Activated CD8-positive, alpha-beta memory T cell treated with anti-CD3 and anti-CD28 coated beads, Interleukin-2, amount 50 U/mL, for 4 hours (primary cell): ENCODE results near the gene PLIN3.
"Not testable (repeated sequence)": the region's sequence is repeated elsewhere in the genome, so short reads cannot be mapped to it uniquely, and the experiment has no call there.

ENCODE experiments used
- DNase-seq: peaks from one replicate; pipeline ENCODE4 v3.0.0-alpha.2; 2020

The PLIN3 gene

GRCh38 chr19:4805140-4805539 lies 62.3 kb downstream of the PLIN3 start:
- DNase-seq = not testable (repeated sequence)

GRCh38 chr19:4803736-4804695 lies 63.5 kb downstream of the PLIN3 start:
- peak; percentile 69 for DNase-seq

GRCh38 chr19:4802711-4803110 lies 64.8 kb downstream of the PLIN3 start:
- no peak for DNase-seq

GRCh38 chr19:4801085-4801619 lies 66.3 kb downstream of the PLIN3 start:
- no peak for DNase-seq

GRCh38 chr19:4800591-4801081 lies 66.8 kb downstream of the PLIN3 start:
- DNase-seq = no peak

GRCh38 chr19:4795400-4795799 lies 72.1 kb downstream of the PLIN3 start:
- DNase-seq = no peak

GRCh38 chr19:4794971-4795370 lies 72.5 kb downstream of the PLIN3 start:
- no peak for DNase-seq

- not testable (repeated sequence) for DNase-seq
These were observed 74.2 kb downstream of the PLIN3 start for GRCh38 chr19:4793278-4793677.

GRCh38 chr19:4792866-4793195 lies 74.6 kb downstream of the PLIN3 start:
- DNase-seq = not testable (repeated sequence)

- not testable (repeated sequence) for DNase-seq
These were observed 75.2 kb downstream of the PLIN3 start for GRCh38 chr19:4792019-4792865.

- DNase-seq = peak; percentile 96
These were observed 76.1 kb downstream of the PLIN3 start, which contains the start of gene FEM1A for GRCh38 chr19:4791183-4792018. FEM1A (plus strand) TSS chr19:4791734; CDS start chr19:4791855, 121 bp downstream.
